OCI-LY3 (cell line): ENCODE data around the gene CACNA1I.

Experiments
- H2AFZ ChIP-seq: fragments of 200-600, 300-600 bp; shearing (Covaris generic); 2 replicates; pipeline ENCODE4 v1.6.0; 2014; ENCODE audit warnings: antibody characterized with exemption, low read depth, low read length
- H3K27ac ChIP-seq: fragments of 200-600, 300-600 bp; sonication (generic); 2 replicates; pipeline ENCODE4 v1.5.1; 2014; ENCODE audit warnings: mild to moderate bottlenecking, low read length, moderate library complexity, mixed read lengths
- H3K27me3 ChIP-seq: fragments of 200-600, 300-600 bp; sonication (generic); 2 replicates; pipeline ENCODE4 v1.6.1; 2014; ENCODE audit warnings: low read depth, low read length, mixed read lengths
- H3K36me3 ChIP-seq: fragments of 200-600, 300-600 bp; sonication (generic); replicated peaks from 2 replicates; pipeline ENCODE3; 2014; ENCODE audit warnings: low read depth, low read length, mixed read lengths
- H3K4me1 ChIP-seq: fragments of 300-600, 200-600 bp; sonication (generic); 2 replicates; pipeline ENCODE4 v1.6.1; 2014; ENCODE audit warnings: low read length, mixed read lengths
- H3K4me2 ChIP-seq: fragments of 200-600, 300-600 bp; sonication (generic); 2 replicates; pipeline ENCODE4 v1.6.1; 2014; ENCODE audit warnings: low read length, mixed read lengths
- H3K4me3 ChIP-seq: fragments of 300-600, 200-600 bp; sonication (generic); 2 replicates; pipeline ENCODE4 v1.5.1; 2014; ENCODE audit warnings: antibody characterized with exemption, mild to moderate bottlenecking, low read length, moderate library complexity
- H3K79me2 ChIP-seq: fragments of 300-600, 200-600 bp; shearing (Covaris generic); 2 replicates; pipeline ENCODE4 v1.6.1; 2014; ENCODE audit warnings: mild to moderate bottlenecking, low read length, mixed read lengths
- H3K9ac ChIP-seq: fragments of 300-600, 200-600 bp; shearing (Covaris generic); 2 replicates; pipeline ENCODE4 v1.6.0; 2014; ENCODE audit warnings: mild to moderate bottlenecking, low read length, moderate library complexity
- H3K9me3 ChIP-seq: fragments of 200-600, 300-600 bp; shearing (Covaris generic); 2 replicates; pipeline ENCODE4 v1.6.1; 2014; ENCODE audit warnings: low read length, mixed read lengths; ENCODE audit not compliant: insufficient read depth
- H4K20me1 ChIP-seq: fragments of 200-600, 300-600 bp; sonication (generic); 2 replicates; pipeline ENCODE4 v1.6.1; 2016; ENCODE audit warnings: low read length, mixed read lengths; ENCODE audit not compliant: insufficient read depth
- EZH2phosphoT487 ChIP-seq: fragments of 200-600 bp; shearing (Covaris generic); IDR thresholded peaks from 2 replicates; pipeline ENCODE4 v1.6.1; 2018; ENCODE audit warnings: antibody characterized with exemption, mixed run types, low read depth
- TF ChIP-seq, protein P1 (sequence below): fragments of 200-600, 300-600 bp; sonication (generic); IDR thresholded peaks from 2 replicates; pipeline ENCODE4 v1.5.1; 2014; ENCODE audit warnings: antibody characterized with exemption, low read length, low read depth

The CACNA1I gene

DNA sequence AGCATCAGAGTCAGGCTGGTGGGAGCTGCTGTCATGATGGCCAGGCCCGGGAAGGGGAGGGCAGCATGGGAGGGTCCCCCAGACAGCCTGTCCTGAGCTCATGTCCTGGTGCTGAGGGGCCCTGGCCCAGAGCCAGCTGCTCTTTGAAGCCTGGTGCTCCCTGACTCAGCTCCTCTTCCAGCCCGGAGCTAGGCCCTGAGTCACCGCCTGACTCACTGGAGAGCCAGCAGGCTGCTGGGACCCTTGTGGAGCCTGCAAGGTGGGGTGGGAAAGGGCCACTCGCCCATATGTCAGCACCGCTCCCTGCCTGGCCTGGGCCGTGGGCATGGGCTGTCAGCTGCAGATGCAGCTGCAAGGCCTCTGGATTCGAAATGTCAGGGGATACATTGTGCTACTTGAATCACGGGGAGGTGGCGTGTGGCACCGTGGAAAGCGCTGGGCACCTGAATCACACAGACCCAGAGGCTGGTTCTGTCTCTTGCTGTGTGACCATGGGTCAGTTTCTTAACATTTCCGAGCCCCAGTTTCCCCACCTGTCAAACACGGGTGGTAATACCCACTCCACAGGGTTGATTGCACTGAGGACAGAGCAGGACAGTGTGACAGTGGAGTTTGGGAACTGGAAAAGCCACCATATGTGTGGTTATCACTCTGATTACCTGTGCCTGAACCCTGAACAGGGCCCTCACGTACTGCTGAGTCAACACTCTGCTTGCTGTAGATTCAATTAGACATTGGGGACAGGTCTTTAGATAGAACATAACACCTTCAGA, 4.4 kb downstream of the CACNA1I start:
- peaks cover 21% of the 10 kb centered on the region for H3K27me3 ChIP-seq
- no peaks in the 10 kb centered on the region for H3K4me1 ChIP-seq
- H3K79me2 ChIP-seq, result no peaks in the 10 kb centered on the region
- no peaks in the 10 kb centered on the region for H3K36me3 ChIP-seq
- no peak overlapping the region for H2AFZ ChIP-seq
- H3K4me2 ChIP-seq, result no peak overlapping the region
- no peaks in the 10 kb centered on the region for H4K20me1 ChIP-seq
- H3K4me3 ChIP-seq, result no peak overlapping the region
- no peak overlapping the region for H3K9ac ChIP-seq
- no peaks in the 10 kb centered on the region for H3K9me3 ChIP-seq
- H3K27ac ChIP-seq, result no peak overlapping the region
- TF ChIP-seq EZH2phosphoT487, result no peak
- TF ChIP-seq, protein P1, sequence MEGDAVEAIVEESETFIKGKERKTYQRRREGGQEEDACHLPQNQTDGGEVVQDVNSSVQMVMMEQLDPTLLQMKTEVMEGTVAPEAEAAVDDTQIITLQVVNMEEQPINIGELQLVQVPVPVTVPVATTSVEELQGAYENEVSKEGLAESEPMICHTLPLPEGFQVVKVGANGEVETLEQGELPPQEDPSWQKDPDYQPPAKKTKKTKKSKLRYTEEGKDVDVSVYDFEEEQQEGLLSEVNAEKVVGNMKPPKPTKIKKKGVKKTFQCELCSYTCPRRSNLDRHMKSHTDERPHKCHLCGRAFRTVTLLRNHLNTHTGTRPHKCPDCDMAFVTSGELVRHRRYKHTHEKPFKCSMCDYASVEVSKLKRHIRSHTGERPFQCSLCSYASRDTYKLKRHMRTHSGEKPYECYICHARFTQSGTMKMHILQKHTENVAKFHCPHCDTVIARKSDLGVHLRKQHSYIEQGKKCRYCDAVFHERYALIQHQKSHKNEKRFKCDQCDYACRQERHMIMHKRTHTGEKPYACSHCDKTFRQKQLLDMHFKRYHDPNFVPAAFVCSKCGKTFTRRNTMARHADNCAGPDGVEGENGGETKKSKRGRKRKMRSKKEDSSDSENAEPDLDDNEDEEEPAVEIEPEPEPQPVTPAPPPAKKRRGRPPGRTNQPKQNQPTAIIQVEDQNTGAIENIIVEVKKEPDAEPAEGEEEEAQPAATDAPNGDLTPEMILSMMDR, result no peak

DNA sequence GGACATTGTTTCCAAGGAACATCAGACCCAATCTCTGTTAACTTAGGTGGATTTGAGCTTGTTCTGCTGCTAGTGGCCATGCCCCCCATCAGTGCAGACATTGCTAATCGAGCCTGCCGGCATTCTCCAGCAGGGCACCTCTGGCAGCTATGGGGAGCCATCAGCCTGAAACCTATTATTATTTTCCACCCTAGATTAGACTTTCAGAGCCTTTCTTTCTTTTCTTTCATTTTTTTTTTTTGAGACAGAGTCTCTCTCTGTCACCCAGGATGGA, 4.9 kb downstream of the CACNA1I start:
- no peak overlapping the region for H2AFZ ChIP-seq
- H3K27ac ChIP-seq, result no peak overlapping the region
- no peaks in the 10 kb centered on the region for H3K79me2 ChIP-seq
- H4K20me1 ChIP-seq, result no peaks in the 10 kb centered on the region
- H3K36me3 ChIP-seq, result no peaks in the 10 kb centered on the region
- H3K9me3 ChIP-seq, result no peaks in the 10 kb centered on the region
- no peak overlapping the region for H3K4me3 ChIP-seq
- H3K4me1 ChIP-seq, result no peaks in the 10 kb centered on the region
- H3K9ac ChIP-seq, result no peak overlapping the region
- no peak for TF ChIP-seq EZH2phosphoT487
- TF ChIP-seq, protein P1, result no peak
- H3K4me2 ChIP-seq, result no peak overlapping the region
- H3K27me3 ChIP-seq, result peaks cover 24% of the 10 kb centered on the region

DNA sequence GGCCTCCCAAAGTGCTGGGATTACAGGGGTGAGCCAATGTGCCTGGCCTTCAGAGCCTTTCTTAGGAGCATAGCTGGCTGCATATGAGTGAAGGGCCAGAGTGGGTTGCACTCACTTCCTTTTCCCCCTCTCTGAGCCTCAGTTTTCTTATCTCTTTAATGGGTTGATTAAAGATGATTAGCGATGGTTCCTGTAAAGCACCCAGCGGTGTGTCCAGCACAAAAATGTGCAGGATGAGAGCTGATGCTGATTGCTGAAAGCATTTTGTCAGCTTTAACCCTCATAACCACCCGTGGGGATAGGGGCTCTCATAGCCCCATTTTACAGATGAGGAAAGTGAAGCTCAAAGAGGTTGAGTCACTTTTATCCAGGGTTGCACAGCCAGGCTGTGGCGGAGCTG, 5.5 kb downstream of the CACNA1I start:
- Histone ChIP-seq H3K4me2 (no peak overlapping the region), H2AFZ (no peak overlapping the region), H3K9ac (no peak overlapping the region), H3K4me3 (no peak overlapping the region), H3K9me3 (no peaks in the 10 kb centered on the region), H3K27me3 (peaks cover 28% of the 10 kb centered on the region), H3K4me1 (no peaks in the 10 kb centered on the region), H3K36me3 (no peaks in the 10 kb centered on the region), H3K27ac (no peak overlapping the region), H4K20me1 (no peaks in the 10 kb centered on the region), H3K79me2 (no peaks in the 10 kb centered on the region)
- TF ChIP-seq, protein P1, result no peak
- TF ChIP-seq EZH2phosphoT487, result no peak

DNA sequence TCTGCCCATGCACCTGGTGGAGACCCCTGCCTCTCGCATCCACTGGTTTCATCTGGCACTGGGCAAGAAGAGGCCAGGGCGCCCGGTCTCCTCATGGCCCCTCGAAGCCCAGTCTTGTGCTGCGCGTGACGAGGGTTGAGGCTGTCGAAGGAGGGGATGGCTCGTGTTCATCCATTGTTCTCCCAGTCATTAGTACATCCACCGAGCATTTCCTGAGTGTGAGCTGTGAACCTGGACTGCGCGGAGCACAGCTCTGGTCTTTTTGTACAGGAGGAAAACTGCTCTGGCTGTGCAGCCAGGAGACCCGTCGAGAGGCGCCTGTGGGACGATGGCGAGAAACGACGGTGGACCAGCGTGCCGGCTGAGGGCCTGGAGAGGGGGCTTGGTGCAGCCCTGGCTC, 6.8 kb downstream of the CACNA1I start:
- H3K9ac ChIP-seq, result no peak overlapping the region
- H3K79me2 ChIP-seq, result no peaks in the 10 kb centered on the region
- TF ChIP-seq, protein P1, result no peak
- TF ChIP-seq EZH2phosphoT487, result no peak
- H4K20me1 ChIP-seq, result no peaks in the 10 kb centered on the region
- H3K27me3 ChIP-seq, result peaks cover 39% of the 10 kb centered on the region
- H3K4me2 ChIP-seq, result no peak overlapping the region
- no peaks in the 10 kb centered on the region for H3K9me3 ChIP-seq
- no peaks in the 10 kb centered on the region for H3K36me3 ChIP-seq
- H3K27ac ChIP-seq, result no peak overlapping the region
- no peak overlapping the region for H2AFZ ChIP-seq
- no peak overlapping the region for H3K4me3 ChIP-seq
- no peaks in the 10 kb centered on the region for H3K4me1 ChIP-seq
